Caco-2 (cell line): ENCODE data around the gene ELP4. TPM values are rescaled to one million over a fixed set of nuclear protein-coding genes. Genes with fewer than 3 reads are reported as not detected.

Experiments
- BruUV-seq: library from RNA; stranded (reverse); fragments of 400-500 nt; replicated peaks from 2 replicates; lab custom pipeline; 2021; lab: Mats Ljungman, UMichigan
- CTCF ChIA-PET: fragments of 300-600 bp; sonication (Branson Sonifier 250); formaldehyde crosslinking; loops from one replicate; lab custom pipeline; 2022; ENCODE audit warnings: antibody characterized with exemption; lab: Charles Lee
- POLR2A ChIA-PET: fragments of 300-600 bp; sonication (Branson Sonifier 250); formaldehyde crosslinking; loops from one replicate; lab custom pipeline; 2022; ENCODE audit warnings: antibody characterized with exemption; lab: Charles Lee
- DNase-seq, 2 experiments: peaks; one replicate each; pipeline versions ENCODE4 v3.0.0 to v3.0.0-alpha.2; 2020 to 2022
- H3K27me3 ChIP-seq: replicated peaks from 2 replicates; pipeline ENCODE4 v1.6.0; 2011; ENCODE audit warnings: low read length; ENCODE audit not compliant: control insufficient read depth, insufficient read depth
- H3K36me3 ChIP-seq: 2 replicates; pipeline ENCODE4 v1.5.1; 2011; ENCODE audit warnings: low read length; ENCODE audit not compliant: control insufficient read depth, insufficient read depth
- H3K4me1 ChIP-seq: fragments of 250-450 bp; sonication (Bioruptor Pico); 2 replicates; pipeline ENCODE4 v1.5.1; 2020; ENCODE audit warnings: mild to moderate bottlenecking
- H3K4me3 ChIP-seq: 2 replicates; pipeline ENCODE4 v1.5.1; 2011; ENCODE audit warnings: low read depth, mild to moderate bottlenecking, control low read depth, low read length
- H3K9me3 ChIP-seq: fragments of 250-450 bp; sonication (Bioruptor Pico); 2 replicates; pipeline ENCODE4 v1.5.1; 2020; ENCODE audit warnings: mild to moderate bottlenecking, moderate library complexity
- H3K27ac Mint-ChIP-seq: one replicate; pipeline ENCODE4 v1.8.0; 2022; ENCODE audit warnings: mixed read lengths; ENCODE audit not compliant: unreplicated experiment
- H3K27me3 Mint-ChIP-seq: one replicate; pipeline ENCODE4 v1.8.0; 2022; ENCODE audit warnings: mixed read lengths; ENCODE audit not compliant: insufficient read depth, unreplicated experiment
- H3K36me3 Mint-ChIP-seq: one replicate; pipeline ENCODE4 v1.8.0; 2022; ENCODE audit warnings: mild to moderate bottlenecking, mixed read lengths; ENCODE audit not compliant: insufficient read depth, unreplicated experiment
- H3K4me1 Mint-ChIP-seq: one replicate; pipeline ENCODE4 v1.8.0; 2022; ENCODE audit warnings: low read depth, mixed read lengths; ENCODE audit not compliant: unreplicated experiment
- H3K4me3 Mint-ChIP-seq: one replicate; pipeline ENCODE4 v1.8.0; 2022; ENCODE audit warnings: mild to moderate bottlenecking, moderate library complexity, mixed read lengths; ENCODE audit not compliant: unreplicated experiment
- H3K9me3 Mint-ChIP-seq: one replicate; pipeline ENCODE4 v1.8.0; 2022; ENCODE audit warnings: mixed read lengths; ENCODE audit not compliant: unreplicated experiment
- CTCF ChIP-seq, 2 experiments: fragments of 200-600 bp in 1 of 2; IDR thresholded peaks; 1 replicate in 1 of 2; 2 replicates in 1 of 2; pipeline versions ENCODE4 v1.5.1 to v1.8.0; 2011 to 2022; ENCODE audit warnings: antibody characterized with exemption in 1 of 2, control low read depth in 1 of 2, inconsistent platforms in 1 of 2, low read depth in 1 of 2, low read length in 1 of 2, mild to moderate bottlenecking in 1 of 2, moderate library complexity in 1 of 2; ENCODE audit not compliant: insufficient read depth in 1 of 2, severe bottlenecking in 1 of 2, unreplicated experiment in 1 of 2
- intact Hi-C: fragments of 100-400 bp; cut with micrococcal nuclease; formaldehyde crosslinking; loops from one replicate; pipeline ENCODE4 v1.10.0; 2022; ENCODE audit not compliant: unreplicated experiment
- total RNA-seq: library from RNA; stranded (reverse); gene quantifications from 2 replicates; pipeline ENCODE4 v1.2.3, GENCODE V29; 2022

The ELP4 gene
- total RNA-seq, 1 experiment from 2014 or later = 18.8 TPM

- Mint-ChIP-seq H3K4me3 (peak within 1 kb of the TSS; percentile 88), H3K9me3 (no peaks in the 10 kb centered on the region), H3K27ac (no peak within 1 kb of the TSS), H3K36me3 (peaks cover 16% of the 10 kb centered on the region), H3K4me1 (peaks cover 21% of the 10 kb centered on the region), H3K27me3 (peaks cover 48% of the 10 kb centered on the region)
- intact Hi-C loops = loop anchor here (10.0 kb wide), 2 partner anchors 306 to 774 kb away; partner anchors contain the start of genes EIF3M, ELP4 and IMMP1L
- POLR2A ChIA-PET = no interaction called here
- Histone ChIP-seq H3K4me1 (peaks cover 27% of the 10 kb centered on the region), H3K36me3 (no peaks in the 10 kb centered on the region; the same call in 1 of the 2 replicates), H3K27me3 (peaks cover 26% of the 10 kb centered on the region), H3K4me3 (peak within 1 kb of the TSS; percentile 28), H3K9me3 (no peaks in the 10 kb centered on the region)
- no peak for TF ChIP-seq CTCF (IDR thresholded peaks at IDR 0.05; ENCODE audit: insufficient read depth in 1 of 2, low read depth in 1 of 2, low read length in 1 of 2, severe bottlenecking in 1 of 2, unreplicated experiment in 1 of 2)
- BruUV-seq = no TSS peak
- peak; percentile 61 to 73 for DNase-seq
- CTCF ChIA-PET = no interaction called here
These were observed 301.4 kb downstream of the ELP4 start, which contains the start of gene PAX6 for GRCh38 chr11:31810779-31811647. Gene PAX6 (minus strand): TSS chr11:31811322. CDS start chr11:31806411, 4,911 bp downstream.

- H3K36me3 ChIP-seq = no peaks in the 10 kb centered on the region
- no peaks in the 10 kb centered on the region for H3K9me3 ChIP-seq
- peak overlapping the region; percentile 88 for H3K4me3 Mint-ChIP-seq
- peaks cover 27% of the 10 kb centered on the region for H3K4me1 Mint-ChIP-seq
- POLR2A ChIA-PET = interaction anchor here (0.5 to 0.7 kb wide), 2 partner anchors 39 to 282 kb away, joined by 3 read pairs; no protein-coding TSS in a partner anchor
- peaks cover 45% of the 10 kb centered on the region for H3K27me3 Mint-ChIP-seq
- H3K9me3 Mint-ChIP-seq = no peaks in the 10 kb centered on the region
- peaks cover 16% of the 10 kb centered on the region for H3K36me3 Mint-ChIP-seq
- DNase-seq = no peak
- no peak for TF ChIP-seq CTCF (IDR thresholded peaks at IDR 0.05; ENCODE audit: insufficient read depth in 1 of 2, low read depth in 1 of 2, low read length in 1 of 2, severe bottlenecking in 1 of 2, unreplicated experiment in 1 of 2)
- H3K4me1 ChIP-seq = peaks cover 35% of the 10 kb centered on the region
- no TSS peak for BruUV-seq
- H3K4me3 ChIP-seq = 0 out of 2 replicates have a peak overlapping the region, but pooled peaks have one; percentile 7
- H3K27me3 ChIP-seq = peaks cover 28% of the 10 kb centered on the region
- intact Hi-C loops = loop anchor here (10.0 kb wide), 2 partner anchors 308 to 772 kb away; partner anchors contain the start of genes EIF3M, ELP4 and IMMP1L
- no peak overlapping the region for H3K27ac Mint-ChIP-seq
- CTCF ChIA-PET = interaction anchor here (0.5 kb wide), 1 partner anchor 575 kb away, joined by 3 read pairs; no protein-coding TSS in a partner anchor
These were observed 303.1 kb downstream of the ELP4 start for GRCh38 chr11:31812383-31813381.
